Right lobe of liver (tissue), 4 donors: ENCODE results near the gene VPS26B.

Experiments used
- CTCF ChIP-seq, 4 donors: fragments of 200-600 bp in 3 of 4; fragments of 450-650 bp in 1 of 4; IDR thresholded peaks; one replicate each; pipeline versions ENCODE4 v1.5.1 to v1.8.0; 2016 to 2022; ENCODE audit warnings: antibody characterized with exemption in 4 of 4, mild to moderate bottlenecking in 2 of 4
- POLR2A ChIP-seq: fragments of 450-650 bp; IDR thresholded peaks from one replicate; pipeline ENCODE4 v1.6.1; 2017; ENCODE audit warnings: antibody characterized with exemption, mild to moderate bottlenecking
- donor health status: DM: no; HTN: no; CAD: no.
- donor health status: DM: no; HTN: no; CAD: no.
- donor health status: DM: no; HTN: yes; CAD: no.

GRCh38 chr11:134294664-134295063 is 70.2 kb downstream of the VPS26B start:
- TF ChIP-seq CTCF (IDR thresholded peaks at IDR 0.05) (no peak), POLR2A (no peak)
